Sigmoid colon (tissue), 7 donors: ENCODE results near the gene LIMS2. TPM values are rescaled to one million over a fixed set of nuclear protein-coding genes. Genes with fewer than 3 reads are reported as not detected.

ENCODE experiments used
- DNase-seq: peaks from one replicate; pipeline ENCODE4 v3.0.0-alpha.2; 2019
- H3K27ac ChIP-seq, 4 donors: fragments of 200-600 bp; sonication (generic); one replicate each; pipeline ENCODE4 v1.5.1; 2016 to 2019; ENCODE audit warnings: mild to moderate bottlenecking in 1 of 4
- H3K27me3 ChIP-seq, 3 donors: fragments of 200-600 bp; sonication (generic); one replicate each; pipeline ENCODE4 v1.5.1; 2019; ENCODE audit warnings: mild to moderate bottlenecking in 1 of 3
- H3K36me3 ChIP-seq, 4 donors: fragments of 200-600 bp; sonication (generic); one replicate each; pipeline ENCODE4 v1.5.1; 2016 to 2019
- H3K4me1 ChIP-seq, 4 donors: fragments of 200-600 bp; sonication (generic); one replicate each; pipeline ENCODE4 v1.5.1; 2017 to 2019
- H3K4me3 ChIP-seq, 4 donors: fragments of 200-600 bp; sonication (generic); one replicate each; pipeline ENCODE4 v1.5.1; 2017 to 2019; ENCODE audit warnings: mild to moderate bottlenecking in 2 of 4, moderate library complexity in 1 of 4
- H3K9me3 ChIP-seq, 4 donors: fragments of 200-600 bp in 3 of 4; sonication (generic) in 3 of 4; one replicate each; pipeline versions ENCODE4 v1.5.1 to v1.6.1; 2013 to 2019
- CTCF ChIP-seq, 4 experiments: fragments of 450-650 bp in 3 of 4; fragments of 200-600 bp in 1 of 4; IDR thresholded peaks; one replicate each; pipeline ENCODE4 v1.5.1; 2016 to 2019; ENCODE audit warnings: antibody characterized with exemption in 4 of 4, mild to moderate bottlenecking in 3 of 4, moderate library complexity in 2 of 4
- EP300 ChIP-seq, 4 donors: sonication (generic); formaldehyde crosslinking; IDR thresholded peaks; one replicate each; pipeline ENCODE4 v1.6.1; 2017; ENCODE audit warnings: antibody characterized with exemption in 4 of 4
- POLR2A ChIP-seq, 2 donors: fragments of 450-650 bp; IDR thresholded peaks; one replicate each; pipeline ENCODE4 v1.6.1; 2016; ENCODE audit warnings: antibody characterized with exemption in 2 of 2, mild to moderate bottlenecking in 2 of 2, moderate library complexity in 2 of 2
- POLR2AphosphoS5 ChIP-seq, 4 donors: sonication (generic); formaldehyde crosslinking; IDR thresholded peaks; one replicate each; pipeline ENCODE4 v1.6.1; 2017; ENCODE audit warnings: antibody characterized with exemption in 4 of 4
- WGBS, 2 donors: extraction: QIAGEN DNeasy Blood & Tissue Kit; methylation state at CpG; one replicate each; pipeline ENCODE4 v1.1.7; 2013; 5-methylcytosine and 5-hydroxymethylcytosine counted together
- intact Hi-C: fragments of 100-400 bp; cut with DNase I; formaldehyde crosslinking; loops from one replicate; pipeline ENCODE4 v1.15.1; 2023
- polyA plus RNA-seq, 3 donors: library from polyadenylated mRNA; stranded (reverse); fragments of 200-250 nt; gene quantifications; one replicate each; pipeline ENCODE4 v1.2.3, GENCODE V29; 2013
- total RNA-seq, 4 donors: library from RNA; depleted of rRNA; stranded (reverse); fragments of >200 nt; gene quantifications; one replicate each; pipeline ENCODE4 v1.1.0, GENCODE V29; 2016
- donor health status: healthy with polysubstance abuse.
- donor health status: Bipolar disorder and iron deficiency.
- donor health status: healthy.

The LIMS2 gene
- total and polyA plus RNA-seq, 7 donors, result 3.2 to 357 (median 125) TPM

- intact Hi-C loops, result no loop called here
- Histone ChIP-seq H3K36me3 (peaks cover 34 to 77% (median 47%) of the 10 kb centered on the region in 4 donors), H3K9me3 (no peaks in the 10 kb centered on the region), H3K27ac (peak overlapping the region; percentile 57 to 97 (median 92)), H3K27me3 (no peaks in the 10 kb centered on the region), H3K4me3 (no peak overlapping the region), H3K4me1 (peaks cover 0 to 96% (median 84%) of the 10 kb centered on the region in 4 donors)
- 54 to 66% methylated on average over 25 of the region's 25 CpGs for WGBS, 2 donors
- TF ChIP-seq EP300 (IDR thresholded peaks at IDR 0.05) (no peak), CTCF (IDR thresholded peaks at IDR 0.05) (no peak), POLR2AphosphoS5 (IDR thresholded peaks at IDR 0.05) (peak in 1 of 4 donors; percentile 37)
- DNase-seq, result no peak
Measured at GRCh38 chr2:127641846-127642507, 33.4 kb downstream of the LIMS2 start.

- H3K36me3 ChIP-seq, result peaks cover 34 to 69% (median 47%) of the 10 kb centered on the region in 4 donors
- DNase-seq, result no peak
- no peaks in the 10 kb centered on the region for H3K9me3 ChIP-seq
- TF ChIP-seq CTCF (IDR thresholded peaks at IDR 0.05), result no peak
- TF ChIP-seq EP300 (IDR thresholded peaks at IDR 0.05), result no peak
- no peak for TF ChIP-seq POLR2A (IDR thresholded peaks at IDR 0.05)
- TF ChIP-seq POLR2AphosphoS5 (IDR thresholded peaks at IDR 0.05), result peak in 1 of 4 donors; percentile 7
- no peaks in the 10 kb centered on the region for H3K27me3 ChIP-seq
- intact Hi-C loops, result no loop called here
- H3K4me3 ChIP-seq, result no peak overlapping the region
- WGBS, 2 donors, result 81 to 87% methylated on average over 6 of the region's 6 CpGs
- H3K4me1 ChIP-seq, result peaks cover 0 to 94% (median 82%) of the 10 kb centered on the region in 4 donors
- H3K27ac ChIP-seq, result peak overlapping the region; percentile 57 to 97 (median 92)
Measured at GRCh38 chr2:127641133-127641532, 34.2 kb downstream of the LIMS2 start.

- no peak for DNase-seq
- intact Hi-C loops, result no loop called here
- WGBS, 2 donors, result 60 to 66% methylated on average over 25 of the region's 25 CpGs
- Histone ChIP-seq H3K9me3 (no peaks in the 10 kb centered on the region), H3K27ac (peak overlapping the region; percentile 1 to 97 (median 92)), H3K4me1 (peaks cover 0 to 91% (median 80%) of the 10 kb centered on the region in 4 donors), H3K4me3 (no peak overlapping the region), H3K36me3 (peaks cover 34 to 69% (median 47%) of the 10 kb centered on the region in 4 donors), H3K27me3 (no peaks in the 10 kb centered on the region)
- TF ChIP-seq CTCF (IDR thresholded peaks at IDR 0.05), result peak in 2 of 4 experiments; percentile 12 to 17
- no peak for TF ChIP-seq POLR2A (IDR thresholded peaks at IDR 0.05)
- TF ChIP-seq POLR2AphosphoS5 (IDR thresholded peaks at IDR 0.05), result peak in 1 of 4 donors; percentile 10
Measured at GRCh38 chr2:127640082-127641072, 35.0 kb downstream of the LIMS2 start.

- Histone ChIP-seq H3K27me3 (no peaks in the 10 kb centered on the region), H3K4me1 (peaks cover 0 to 95% (median 79%) of the 10 kb centered on the region in 4 donors), H3K27ac (peak overlapping the region; percentile 85 to 97 (median 92)), H3K4me3 (no peak overlapping the region), H3K9me3 (no peaks in the 10 kb centered on the region), H3K36me3 (peaks cover 34 to 58% (median 44%) of the 10 kb centered on the region in 4 donors)
- no peak for DNase-seq
- 90 to 91% methylated on average over 13 of the region's 13 CpGs for WGBS, 2 donors
- intact Hi-C loops, result loop anchor here (10.0 kb wide), 1 partner anchor 46 kb away; no protein-coding TSS in a partner anchor
- TF ChIP-seq POLR2A (IDR thresholded peaks at IDR 0.05), result no peak
- TF ChIP-seq POLR2AphosphoS5 (IDR thresholded peaks at IDR 0.05), result no peak
- TF ChIP-seq EP300 (IDR thresholded peaks at IDR 0.05), result no peak
Measured at GRCh38 chr2:127639111-127639474, 36.2 kb downstream of the LIMS2 start.
